Neural progenitor cell (in vitro differentiated cells): ENCODE results near the gene KLHL36. TPM values are rescaled to one million over a fixed set of nuclear protein-coding genes. Genes with fewer than 3 reads are reported as not detected.

Experiments
- DNase-seq: peaks from one replicate; pipeline ENCODE4 v3.0.0-alpha.2; 2016; ENCODE audit warnings: low spot score
- H2AFZ ChIP-seq: fragments of 200-600 bp; sonication (generic); replicated peaks from 2 replicates; pipeline ENCODE4 v1.6.1; 2016; ENCODE audit warnings: antibody characterized with exemption
- H3F3A ChIP-seq: fragments of 200-600 bp; sonication (generic); 2 replicates; pipeline ENCODE4 v1.6.1; 2016; ENCODE audit warnings: antibody characterized with exemption, low read depth
- H3K27ac ChIP-seq: fragments of 200-600 bp; sonication (generic); 2 replicates; pipeline ENCODE4 v1.5.1; 2016; ENCODE audit warnings: mild to moderate bottlenecking
- H3K27me3 ChIP-seq: fragments of 200-600 bp; sonication (generic); 2 replicates; pipeline ENCODE4 v1.6.1; 2016; ENCODE audit warnings: mild to moderate bottlenecking, moderate library complexity
- H3K36me3 ChIP-seq: fragments of 200-600 bp; sonication (generic); 2 replicates; pipeline ENCODE4 v1.5.1; 2016
- H3K4me1 ChIP-seq: fragments of 200-600 bp; sonication (generic); 2 replicates; pipeline ENCODE4 v1.6.1; 2016; ENCODE audit warnings: mixed run types
- H3K4me2 ChIP-seq: fragments of 200-600 bp; sonication (generic); 2 replicates; pipeline ENCODE4 v1.6.1; 2016
- H3K4me3 ChIP-seq: fragments of 200-600 bp; sonication (generic); 2 replicates; pipeline ENCODE4 v1.5.1; 2016
- H3K79me2 ChIP-seq: fragments of 200-600 bp; sonication (generic); 2 replicates; pipeline ENCODE4 v1.6.1; 2016; ENCODE audit warnings: low read depth
- H3K9ac ChIP-seq: fragments of 200-600 bp; sonication (generic); 2 replicates; pipeline ENCODE4 v1.6.1; 2016
- H3K9me3 ChIP-seq: fragments of 200-600 bp; sonication (generic); 2 replicates; pipeline ENCODE4 v1.5.1; 2016; ENCODE audit warnings: low read depth
- H4K20me1 ChIP-seq: fragments of 200-600 bp; sonication (generic); 2 replicates; pipeline ENCODE4 v1.6.1; 2016; ENCODE audit warnings: low read depth
- H3K27ac Mint-ChIP-seq: 3 replicates; pipeline ENCODE4 v1.8.0; 2021; ENCODE audit warnings: mixed read lengths
- H3K27me3 Mint-ChIP-seq: 2 replicates; pipeline ENCODE4 v1.8.0; 2022; ENCODE audit warnings: low read depth, mild to moderate bottlenecking, inconsistent platforms, moderate library complexity, mixed read lengths; ENCODE audit not compliant: insufficient read depth
- H3K36me3 Mint-ChIP-seq: 3 replicates; pipeline ENCODE4 v1.8.0; 2021; ENCODE audit warnings: mixed read lengths
- H3K4me1 Mint-ChIP-seq: 3 replicates; pipeline ENCODE4 v1.8.0; 2021; ENCODE audit warnings: mixed read lengths
- H3K4me3 Mint-ChIP-seq: 3 replicates; pipeline ENCODE4 v1.8.0; 2021; ENCODE audit warnings: mild to moderate bottlenecking, moderate library complexity, mixed read lengths
- H3K9me3 Mint-ChIP-seq: 3 replicates; pipeline ENCODE4 v1.8.0; 2020; ENCODE audit warnings: mixed read lengths
- CTCF ChIP-seq: fragments of 200-600 bp; sonication (generic); IDR thresholded peaks from 2 replicates; pipeline ENCODE4 v1.5.1; 2017; ENCODE audit warnings: antibody characterized with exemption, mild to moderate bottlenecking
- EZH2 ChIP-seq: fragments of 200-600 bp; sonication (generic); IDR thresholded peaks from 2 replicates; pipeline ENCODE4 v1.6.1; 2017; ENCODE audit warnings: antibody characterized with exemption, mild to moderate bottlenecking, moderate library complexity
- EZH2phosphoT487 ChIP-seq: fragments of 200-600 bp; sonication (generic); IDR thresholded peaks from 2 replicates; pipeline ENCODE4 v1.6.1; 2017; ENCODE audit warnings: antibody characterized with exemption
- total RNA-seq: library from RNA; depleted of rRNA; stranded (reverse); fragments of >200 nt; gene quantifications from 2 replicates; pipeline ENCODE4 v1.2.3, GENCODE V29; 2015; ENCODE audit warnings: low replicate concordance

Gene KLHL36
- total RNA-seq, 1 donor from 2014 or later = 15.9 TPM

GRCh38 chr16:84709609-84710008, 61.3 kb downstream of the KLHL36 start:
- Mint-ChIP-seq H3K4me1 (peaks cover 34% of the 10 kb centered on the region), H3K27me3 (no peaks in the 10 kb centered on the region), H3K9me3 (no peaks in the 10 kb centered on the region), H3K4me3 (no peak overlapping the region), H3K36me3 (peaks cover 9% of the 10 kb centered on the region), H3K27ac (peak overlapping the region; percentile 28)
- TF ChIP-seq EZH2phosphoT487 = no peak
- TF ChIP-seq CTCF = no peak
- TF ChIP-seq EZH2 = no peak
- H3K36me3 ChIP-seq = no peaks in the 10 kb centered on the region
- H3K79me2 ChIP-seq = peaks cover 100% of the 10 kb centered on the region
- peaks cover 100% of the 10 kb centered on the region for H4K20me1 ChIP-seq
- no peak for DNase-seq
- H3F3A ChIP-seq = no peaks in the 10 kb centered on the region
- H3K4me1 ChIP-seq = peaks cover 29% of the 10 kb centered on the region
- H3K4me3 ChIP-seq = no peak overlapping the region
- H3K4me2 ChIP-seq = no peak overlapping the region
- no peak overlapping the region for H3K9ac ChIP-seq
- H3K27ac ChIP-seq = no peak overlapping the region
- H3K9me3 ChIP-seq = no peaks in the 10 kb centered on the region
- H2AFZ ChIP-seq = no peak overlapping the region
- no peaks in the 10 kb centered on the region for H3K27me3 ChIP-seq

- Histone ChIP-seq H3K9ac (no peak overlapping the region), H3K36me3 (no peaks in the 10 kb centered on the region), H3K9me3 (no peaks in the 10 kb centered on the region), H3K4me2 (no peak overlapping the region), H4K20me1 (peaks cover 100% of the 10 kb centered on the region), H2AFZ (no peak overlapping the region), H3K4me1 (peaks cover 37% of the 10 kb centered on the region), H3K27ac (no peak overlapping the region), H3F3A (no peaks in the 10 kb centered on the region), H3K4me3 (no peak overlapping the region), H3K27me3 (no peaks in the 10 kb centered on the region), H3K79me2 (peaks cover 100% of the 10 kb centered on the region)
- H3K27ac Mint-ChIP-seq = no peak overlapping the region
- no peaks in the 10 kb centered on the region for H3K9me3 Mint-ChIP-seq
- peaks cover 28% of the 10 kb centered on the region for H3K4me1 Mint-ChIP-seq
- no peak for TF ChIP-seq EZH2
- no peak for TF ChIP-seq CTCF
- no peak for TF ChIP-seq EZH2phosphoT487
- no peak overlapping the region for H3K4me3 Mint-ChIP-seq
- H3K36me3 Mint-ChIP-seq = peaks cover 8% of the 10 kb centered on the region
- no peak for DNase-seq
- H3K27me3 Mint-ChIP-seq = no peaks in the 10 kb centered on the region
These were observed 62.4 kb downstream of the KLHL36 start for GRCh38 chr16:84710686-84711085.

Other genes starting within 250 kb of the KLHL36 start
- gene MEAK7, start 143.9 kb upstream of the KLHL36 start, total RNA-seq = 18.4 and 22.5 TPM in 2 replicates
- gene COTL1, start 30.4 kb upstream of the KLHL36 start, total RNA-seq = 46.9 and 93.7 TPM in 2 replicates
- gene USP10, start 51.5 kb downstream of the KLHL36 start, total RNA-seq = 117 and 130 TPM in 2 replicates
- gene CRISPLD2, start 171.5 kb downstream of the KLHL36 start, total RNA-seq = 0.11 and 0.50 TPM in 2 replicates